Panc1 (cell line): Measurements from ENCODE around the gene FAM50B. TPM values are rescaled to one million over a fixed set of nuclear protein-coding genes. Genes with fewer than 3 reads are reported as not detected.

Experiments used
- ATAC-seq: fragments of 200-7000 bp; cut with Tn5 transposase; 2 replicates; pipeline ENCODE4 v1.9.1; 2020; ENCODE audit warnings: mild to moderate bottlenecking, moderate library complexity
- BruUV-seq: library from RNA; stranded (reverse); fragments of 400-500 nt; replicated peaks from 2 replicates; lab custom pipeline; 2021; lab: Mats Ljungman, UMichigan
- CTCF ChIA-PET: fragments of 300-600 bp; sonication (Branson Sonifier 250); formaldehyde crosslinking; loops from one replicate; lab custom pipeline; 2022; ENCODE audit warnings: antibody characterized with exemption; lab: Charles Lee
- POLR2A ChIA-PET: fragments of 300-600 bp; sonication (Branson Sonifier 250); formaldehyde crosslinking; loops from one replicate; lab custom pipeline; 2022; ENCODE audit warnings: antibody characterized with exemption; lab: Charles Lee
- DNase-seq: peaks from one replicate; pipeline ENCODE4 v3.0.0-alpha.2; 2010; ENCODE audit warnings: low read depth, low spot score
- H3K27ac ChIP-seq: 2 replicates; pipeline ENCODE4 v1.5.1; 2011; ENCODE audit warnings: mild to moderate bottlenecking, low read length, inconsistent platforms
- H3K27me3 ChIP-seq: fragments of 200-500 bp; sonication (Bioruptor generic); 2 replicates; pipeline ENCODE4 v1.6.0; 2014; ENCODE audit warnings: low read length, inconsistent platforms; ENCODE audit not compliant: control insufficient read depth, insufficient read depth
- H3K36me3 ChIP-seq: fragments of 200-500 bp; sonication (Bioruptor generic); 2 replicates; pipeline ENCODE4 v1.5.1; 2014; ENCODE audit warnings: inconsistent platforms, mild to moderate bottlenecking, low read length, moderate library complexity; ENCODE audit not compliant: control insufficient read depth, insufficient read depth
- H3K4me1 ChIP-seq: 2 replicates; pipeline ENCODE4 v1.5.1; 2011; ENCODE audit warnings: inconsistent platforms, mild to moderate bottlenecking, low read length, moderate library complexity; ENCODE audit not compliant: control insufficient read depth, insufficient read depth
- H3K4me3 ChIP-seq, 2 experiments: 2 replicates each; pipeline ENCODE4 v1.5.1; 2011 to 2012; ENCODE audit warnings: low read depth in 2 of 2, low read length in 2 of 2, mild to moderate bottlenecking in 2 of 2, inconsistent platforms in 1 of 2, moderate library complexity in 1 of 2
- H3K9me3 ChIP-seq: fragments of 200-500 bp; sonication (Bioruptor generic); 2 replicates; pipeline ENCODE4 v1.5.1; 2014; ENCODE audit warnings: low read depth, mild to moderate bottlenecking, inconsistent platforms, low read length, moderate library complexity; ENCODE audit not compliant: control insufficient read depth, insufficient read depth
- POLR2AphosphoS5 ChIP-seq: IDR thresholded peaks from 2 replicates; pipeline ENCODE4 v1.6.1; 2012; ENCODE audit warnings: mild to moderate bottlenecking, low read depth, low read length, moderate library complexity
- SIN3A ChIP-seq: IDR thresholded peaks from 2 replicates; pipeline ENCODE4 v1.6.1; 2012; ENCODE audit warnings: low read depth, mild to moderate bottlenecking, low read length, moderate library complexity, borderline replicate concordance; ENCODE audit not compliant: insufficient read depth
- TCF7L2 ChIP-seq: IDR thresholded peaks from 2 replicates; pipeline ENCODE4 v1.6.1; 2011; ENCODE audit warnings: mild to moderate bottlenecking, low read depth, low read length, inconsistent platforms
- in situ Hi-C: cut with HindIII; loops from 2 replicates; pipeline ENCODE4 v1.10.0; 2016; ENCODE audit warnings: low sequenced_read_pairs, low pct_unique_long_range_greater_than_20kb
- intact Hi-C: fragments of 100-400 bp; cut with micrococcal nuclease; formaldehyde crosslinking; loops from one replicate; pipeline ENCODE4 v1.10.0; 2022; ENCODE audit not compliant: unreplicated experiment
- total RNA-seq: library from RNA; stranded (reverse); gene quantifications from one replicate; pipeline ENCODE4 v1.2.1, GENCODE V29; 2021; ENCODE audit not compliant: unreplicated experiment
- TF ChIP-seq, protein P1 (sequence below), 2 experiments: IDR thresholded peaks; 2 replicates each; pipeline ENCODE4 v1.6.1; 2011 to 2012; ENCODE audit warnings: low read depth in 2 of 2, control low read depth in 1 of 2, low read length in 1 of 2, mild to moderate bottlenecking in 1 of 2, moderate library complexity in 1 of 2; ENCODE audit not compliant: insufficient read depth in 1 of 2
- TF ChIP-seq, protein P2 (sequence below): fragments of 450-650 bp; IDR thresholded peaks from 2 replicates; pipeline ENCODE4 v1.5.1; 2017; ENCODE audit warnings: mild to moderate bottlenecking

The FAM50B gene
- total RNA-seq, 1 experiment from 2014 or later = not detected

DNA sequence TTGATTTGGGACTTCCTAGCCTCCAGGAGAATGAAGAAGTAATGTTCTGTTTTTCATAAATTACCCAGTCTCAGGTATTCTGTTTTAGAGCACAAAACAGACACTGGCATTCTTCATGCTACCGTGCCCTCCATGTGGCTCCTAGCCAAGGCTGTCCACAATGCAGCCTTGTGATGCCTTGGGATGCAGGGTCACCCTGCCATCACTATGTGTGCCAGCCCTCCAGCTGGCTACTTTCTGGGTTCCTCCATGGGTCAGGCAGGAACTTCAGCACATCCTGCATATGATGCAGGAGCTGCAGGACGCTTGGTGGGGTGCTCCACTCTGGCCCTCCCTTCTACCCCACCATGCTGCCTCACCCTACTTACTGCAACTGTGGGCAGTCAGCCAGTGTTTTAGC lies 38.0 kb upstream of the FAM50B start:
- Histone ChIP-seq H3K36me3 (no peaks in the 10 kb centered on the region), H3K4me3 (no peak overlapping the region), H3K27me3 (no peaks in the 10 kb centered on the region), H3K9me3 (no peaks in the 10 kb centered on the region), H3K27ac (peak overlapping the region; percentile 31; the same call in 1 of the 2 replicates), H3K4me1 (peaks cover 25% of the 10 kb centered on the region)
- CTCF ChIA-PET = no interaction called here
- BruUV-seq = no TSS peak
- no peak for DNase-seq
- TF ChIP-seq, protein P1, sequence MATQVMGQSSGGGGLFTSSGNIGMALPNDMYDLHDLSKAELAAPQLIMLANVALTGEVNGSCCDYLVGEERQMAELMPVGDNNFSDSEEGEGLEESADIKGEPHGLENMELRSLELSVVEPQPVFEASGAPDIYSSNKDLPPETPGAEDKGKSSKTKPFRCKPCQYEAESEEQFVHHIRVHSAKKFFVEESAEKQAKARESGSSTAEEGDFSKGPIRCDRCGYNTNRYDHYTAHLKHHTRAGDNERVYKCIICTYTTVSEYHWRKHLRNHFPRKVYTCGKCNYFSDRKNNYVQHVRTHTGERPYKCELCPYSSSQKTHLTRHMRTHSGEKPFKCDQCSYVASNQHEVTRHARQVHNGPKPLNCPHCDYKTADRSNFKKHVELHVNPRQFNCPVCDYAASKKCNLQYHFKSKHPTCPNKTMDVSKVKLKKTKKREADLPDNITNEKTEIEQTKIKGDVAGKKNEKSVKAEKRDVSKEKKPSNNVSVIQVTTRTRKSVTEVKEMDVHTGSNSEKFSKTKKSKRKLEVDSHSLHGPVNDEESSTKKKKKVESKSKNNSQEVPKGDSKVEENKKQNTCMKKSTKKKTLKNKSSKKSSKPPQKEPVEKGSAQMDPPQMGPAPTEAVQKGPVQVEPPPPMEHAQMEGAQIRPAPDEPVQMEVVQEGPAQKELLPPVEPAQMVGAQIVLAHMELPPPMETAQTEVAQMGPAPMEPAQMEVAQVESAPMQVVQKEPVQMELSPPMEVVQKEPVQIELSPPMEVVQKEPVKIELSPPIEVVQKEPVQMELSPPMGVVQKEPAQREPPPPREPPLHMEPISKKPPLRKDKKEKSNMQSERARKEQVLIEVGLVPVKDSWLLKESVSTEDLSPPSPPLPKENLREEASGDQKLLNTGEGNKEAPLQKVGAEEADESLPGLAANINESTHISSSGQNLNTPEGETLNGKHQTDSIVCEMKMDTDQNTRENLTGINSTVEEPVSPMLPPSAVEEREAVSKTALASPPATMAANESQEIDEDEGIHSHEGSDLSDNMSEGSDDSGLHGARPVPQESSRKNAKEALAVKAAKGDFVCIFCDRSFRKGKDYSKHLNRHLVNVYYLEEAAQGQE (IDR thresholded peaks at IDR 0.05; ENCODE audit: insufficient read depth in 1 of 2, low read depth in 2 of 2, low read length in 1 of 2) = no peak
- TF ChIP-seq POLR2AphosphoS5 = no peak
- TF ChIP-seq, protein P2, sequence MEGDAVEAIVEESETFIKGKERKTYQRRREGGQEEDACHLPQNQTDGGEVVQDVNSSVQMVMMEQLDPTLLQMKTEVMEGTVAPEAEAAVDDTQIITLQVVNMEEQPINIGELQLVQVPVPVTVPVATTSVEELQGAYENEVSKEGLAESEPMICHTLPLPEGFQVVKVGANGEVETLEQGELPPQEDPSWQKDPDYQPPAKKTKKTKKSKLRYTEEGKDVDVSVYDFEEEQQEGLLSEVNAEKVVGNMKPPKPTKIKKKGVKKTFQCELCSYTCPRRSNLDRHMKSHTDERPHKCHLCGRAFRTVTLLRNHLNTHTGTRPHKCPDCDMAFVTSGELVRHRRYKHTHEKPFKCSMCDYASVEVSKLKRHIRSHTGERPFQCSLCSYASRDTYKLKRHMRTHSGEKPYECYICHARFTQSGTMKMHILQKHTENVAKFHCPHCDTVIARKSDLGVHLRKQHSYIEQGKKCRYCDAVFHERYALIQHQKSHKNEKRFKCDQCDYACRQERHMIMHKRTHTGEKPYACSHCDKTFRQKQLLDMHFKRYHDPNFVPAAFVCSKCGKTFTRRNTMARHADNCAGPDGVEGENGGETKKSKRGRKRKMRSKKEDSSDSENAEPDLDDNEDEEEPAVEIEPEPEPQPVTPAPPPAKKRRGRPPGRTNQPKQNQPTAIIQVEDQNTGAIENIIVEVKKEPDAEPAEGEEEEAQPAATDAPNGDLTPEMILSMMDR = no peak
- POLR2A ChIA-PET = no interaction called here
- intact Hi-C loops (no loop called here), in situ Hi-C loops (loop anchor here (25.0 kb wide), 1 partner anchor 176 kb away; no protein-coding TSS in a partner anchor)
- ATAC-seq = no peak

DNA sequence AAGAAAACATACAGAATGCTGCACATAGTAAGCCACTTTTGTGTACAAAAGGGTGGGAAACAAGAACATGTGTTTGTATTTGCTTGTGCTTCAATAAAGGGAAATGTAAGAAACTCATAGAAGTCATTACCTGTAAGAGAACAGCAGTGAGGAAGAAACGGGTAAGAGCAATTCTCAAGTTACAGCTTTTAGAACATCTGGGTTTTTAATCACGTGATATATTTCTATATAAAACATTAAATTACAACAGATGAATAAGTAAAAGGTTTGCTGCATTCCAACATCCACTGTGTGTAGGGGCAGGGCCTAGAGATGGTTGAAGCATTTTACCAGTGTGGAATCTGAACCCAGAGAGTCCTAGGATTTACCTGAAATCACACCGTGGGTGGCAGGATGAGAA lies 36.6 kb upstream of the FAM50B start:
- no TSS peak for BruUV-seq
- in situ Hi-C loops (loop anchor here (25.0 kb wide), 1 partner anchor 175 kb away; no protein-coding TSS in a partner anchor), intact Hi-C loops (no loop called here)
- CTCF ChIA-PET = no interaction called here
- peak overlapping the region; percentile 53; the same call in 1 of the 2 replicates for H3K27ac ChIP-seq
- H3K4me3 ChIP-seq = no peak overlapping the region
- DNase-seq = no peak
- no peaks in the 10 kb centered on the region for H3K36me3 ChIP-seq
- H3K4me1 ChIP-seq = peaks cover 23% of the 10 kb centered on the region
- TF ChIP-seq TCF7L2 (no peak), POLR2AphosphoS5 (no peak), SIN3A (no peak)
- TF ChIP-seq, protein P1 (IDR thresholded peaks at IDR 0.05; ENCODE audit: insufficient read depth in 1 of 2, low read depth in 2 of 2, low read length in 1 of 2) = no peak
- TF ChIP-seq, protein P2 = no peak
- no peaks in the 10 kb centered on the region for H3K9me3 ChIP-seq
- H3K27me3 ChIP-seq = no peaks in the 10 kb centered on the region
- POLR2A ChIA-PET = no interaction called here
- no peak for ATAC-seq
